Mucosa of descending colon (tissue), 3 donors: ENCODE data around the gene SEMA3E. TPM values are rescaled to one million over a fixed set of nuclear protein-coding genes. Genes with fewer than 3 reads are reported as not detected.

Experiments
- ATAC-seq: fragments of 200-7000 bp; cut with Tn5 transposase; one replicate; pipeline ENCODE4 v1.9.1; 2020; ENCODE audit warnings: mild to moderate bottlenecking, moderate library complexity
- DNase-seq, 3 donors: peaks; one replicate each; pipeline ENCODE4 v3.0.0-alpha.2; 2020
- H3K36me3 ChIP-seq: fragments of 200-600 bp; one replicate; pipeline ENCODE4 v1.8.0; 2021; ENCODE audit warnings: low read depth, mild to moderate bottlenecking
- H3K4me1 ChIP-seq: fragments of 200-600 bp; one replicate; pipeline ENCODE4 v1.8.0; 2021; ENCODE audit warnings: low read depth, mild to moderate bottlenecking
- H3K4me3 ChIP-seq: fragments of 200-600 bp; one replicate; pipeline ENCODE4 v1.8.0; 2021; ENCODE audit warnings: mild to moderate bottlenecking
- H3K9me3 ChIP-seq: fragments of 200-600 bp; one replicate; pipeline ENCODE4 v1.8.0; 2021; ENCODE audit warnings: mild to moderate bottlenecking
- intact Hi-C, 2 donors: fragments of 100-400 bp; cut with DNase I in 1 of 2; cut with micrococcal nuclease in 1 of 2; formaldehyde crosslinking; loops; one replicate each; pipeline versions ENCODE4 v1.11.0 to v1.11.1; 2022; cut with DNase I, micrococcal nuclease
- total RNA-seq, 3 donors: library from RNA; stranded (reverse); fragmentation: NEBNext Ultra II Directional in 2 of 3; extraction: Animal tissue kit (Norgen Biotek cat#: 25700) in 2 of 3; gene quantifications; one replicate each; pipeline versions ENCODE4 v1.2.1 to v1.2.4, GENCODE V29; 2021 to 2023
- TF ChIP-seq, protein P1 (sequence below): fragments of 200-600 bp; IDR thresholded peaks from one replicate; pipeline ENCODE4 v1.8.0; 2022; ENCODE audit warnings: antibody characterized with exemption, mild to moderate bottlenecking
- donor health status: DM: no; HTN: no; CAD: no; lungs with moderate emphysema.
- donor health status: DM: no; HTN: no; CAD: no.
- donor health status: DM: no; HTN: yes; CAD: no.

Gene SEMA3E
- total RNA-seq, 3 donors from 2014 or later: 1.7 to 5.8 (median 2.7) TPM

DNA sequence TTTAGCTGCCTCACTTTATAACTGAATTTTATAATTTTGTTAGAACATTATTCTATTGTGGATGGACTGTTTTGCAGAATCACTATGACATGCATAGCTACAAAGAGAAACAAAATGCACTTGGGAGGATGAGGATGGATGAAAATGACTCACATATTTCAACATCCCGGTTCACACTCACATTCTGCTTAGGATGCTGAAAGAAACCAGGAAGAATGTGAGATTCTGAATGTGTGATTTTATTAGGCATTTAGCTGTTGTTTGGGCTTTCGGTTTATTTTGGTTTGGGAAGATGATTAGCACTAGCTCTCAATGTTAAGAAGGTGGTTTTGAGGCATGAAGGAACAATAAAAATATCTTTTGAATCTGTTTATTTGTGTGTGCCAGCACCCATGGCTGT, 235.5 kb downstream of the SEMA3E start:
- Histone ChIP-seq H3K36me3 (no peaks in the 10 kb centered on the region), H3K4me1 (no peaks in the 10 kb centered on the region), H3K9me3 (no peaks in the 10 kb centered on the region), H3K4me3 (no peak overlapping the region)
- intact Hi-C loops: no loop called here
- TF ChIP-seq, protein P1, sequence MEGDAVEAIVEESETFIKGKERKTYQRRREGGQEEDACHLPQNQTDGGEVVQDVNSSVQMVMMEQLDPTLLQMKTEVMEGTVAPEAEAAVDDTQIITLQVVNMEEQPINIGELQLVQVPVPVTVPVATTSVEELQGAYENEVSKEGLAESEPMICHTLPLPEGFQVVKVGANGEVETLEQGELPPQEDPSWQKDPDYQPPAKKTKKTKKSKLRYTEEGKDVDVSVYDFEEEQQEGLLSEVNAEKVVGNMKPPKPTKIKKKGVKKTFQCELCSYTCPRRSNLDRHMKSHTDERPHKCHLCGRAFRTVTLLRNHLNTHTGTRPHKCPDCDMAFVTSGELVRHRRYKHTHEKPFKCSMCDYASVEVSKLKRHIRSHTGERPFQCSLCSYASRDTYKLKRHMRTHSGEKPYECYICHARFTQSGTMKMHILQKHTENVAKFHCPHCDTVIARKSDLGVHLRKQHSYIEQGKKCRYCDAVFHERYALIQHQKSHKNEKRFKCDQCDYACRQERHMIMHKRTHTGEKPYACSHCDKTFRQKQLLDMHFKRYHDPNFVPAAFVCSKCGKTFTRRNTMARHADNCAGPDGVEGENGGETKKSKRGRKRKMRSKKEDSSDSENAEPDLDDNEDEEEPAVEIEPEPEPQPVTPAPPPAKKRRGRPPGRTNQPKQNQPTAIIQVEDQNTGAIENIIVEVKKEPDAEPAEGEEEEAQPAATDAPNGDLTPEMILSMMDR: no peak
- no peak for DNase-seq
- ATAC-seq: no peak

DNA sequence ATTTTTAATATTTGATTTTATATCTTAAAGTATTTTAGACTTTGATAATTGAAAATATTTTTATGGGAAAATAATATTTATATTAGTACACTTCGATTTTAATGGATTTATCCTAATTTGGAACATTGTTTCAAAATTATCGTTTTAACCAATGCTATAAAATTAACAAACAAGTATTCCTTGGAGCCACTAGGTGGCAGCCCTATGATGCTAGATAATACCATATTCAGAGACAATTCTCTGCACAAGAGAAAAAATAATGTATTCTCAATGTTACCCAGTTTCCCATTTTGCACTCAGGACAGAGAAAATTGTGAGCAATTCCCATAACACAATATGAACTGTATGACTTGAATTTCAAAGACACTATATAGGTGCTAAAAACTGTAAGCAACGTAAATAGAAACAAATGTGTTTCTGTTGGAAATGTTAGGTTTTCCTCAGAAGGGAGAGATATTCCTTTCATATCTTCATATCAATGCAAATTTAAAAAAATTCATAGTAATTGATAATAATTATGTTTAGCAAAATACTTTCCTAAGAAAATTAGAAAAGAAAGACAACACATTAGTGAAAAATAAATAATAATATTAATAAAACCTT, 237.8 kb downstream of the SEMA3E start:
- TF ChIP-seq, protein P1: no peak
- intact Hi-C loops: loop anchor here in 1 of 2 donors (2.0 kb wide), 1 partner anchor 246 kb away; no protein-coding TSS in a partner anchor
- Histone ChIP-seq H3K36me3 (no peaks in the 10 kb centered on the region), H3K4me3 (no peak overlapping the region), H3K9me3 (no peaks in the 10 kb centered on the region), H3K4me1 (no peaks in the 10 kb centered on the region)
- DNase-seq (peak in 1 of 3 donors; percentile 34), ATAC-seq (no peak)

DNA sequence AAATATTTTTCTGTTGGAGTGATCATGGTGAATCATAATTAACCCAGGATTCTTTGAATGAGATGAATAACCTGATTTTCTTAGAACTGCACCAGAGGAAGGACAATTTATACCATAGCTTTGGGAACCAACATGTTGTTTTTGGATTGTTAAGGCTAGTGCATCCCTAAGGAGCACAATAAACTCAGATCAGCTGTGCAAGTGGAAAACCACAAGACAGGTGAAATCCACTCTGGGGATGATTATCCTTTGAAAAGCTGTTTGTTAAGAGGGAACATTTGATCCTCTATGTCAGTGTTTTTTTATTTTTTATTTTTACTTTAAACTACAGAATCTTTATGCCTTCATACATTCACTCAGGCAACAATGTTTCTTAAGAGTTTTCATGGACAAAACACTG, 254.2 kb downstream of the SEMA3E start:
- ATAC-seq (no peak), DNase-seq (no peak)
- Histone ChIP-seq H3K36me3 (no peaks in the 10 kb centered on the region), H3K4me3 (no peak overlapping the region), H3K9me3 (no peaks in the 10 kb centered on the region), H3K4me1 (no peaks in the 10 kb centered on the region)
- intact Hi-C loops: no loop called here
- TF ChIP-seq, protein P1: no peak

DNA sequence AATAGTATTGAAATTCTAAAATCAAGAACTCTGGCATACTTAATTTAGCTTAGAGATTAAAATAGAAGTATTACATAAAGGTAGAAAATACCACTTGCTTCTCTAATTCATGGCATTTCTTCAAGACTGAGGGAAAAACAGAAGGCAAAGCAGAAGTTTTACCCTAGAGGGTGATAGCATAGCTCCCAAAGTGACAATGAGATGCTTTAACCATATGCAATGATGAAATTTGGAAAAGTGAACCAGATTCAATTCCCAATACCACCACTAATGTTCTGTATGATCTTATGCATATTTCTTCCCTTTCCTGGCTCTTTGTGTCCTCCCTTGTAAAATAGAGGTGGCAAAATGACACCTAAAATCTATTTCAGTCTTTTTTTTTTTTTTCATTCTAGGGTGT, 260.5 kb downstream of the SEMA3E start:
- TF ChIP-seq, protein P1: no peak
- Histone ChIP-seq H3K36me3 (no peaks in the 10 kb centered on the region), H3K9me3 (no peaks in the 10 kb centered on the region), H3K4me3 (no peak overlapping the region), H3K4me1 (no peaks in the 10 kb centered on the region)
- ATAC-seq: no peak
- no peak for DNase-seq
- intact Hi-C loops: no loop called here

DNA sequence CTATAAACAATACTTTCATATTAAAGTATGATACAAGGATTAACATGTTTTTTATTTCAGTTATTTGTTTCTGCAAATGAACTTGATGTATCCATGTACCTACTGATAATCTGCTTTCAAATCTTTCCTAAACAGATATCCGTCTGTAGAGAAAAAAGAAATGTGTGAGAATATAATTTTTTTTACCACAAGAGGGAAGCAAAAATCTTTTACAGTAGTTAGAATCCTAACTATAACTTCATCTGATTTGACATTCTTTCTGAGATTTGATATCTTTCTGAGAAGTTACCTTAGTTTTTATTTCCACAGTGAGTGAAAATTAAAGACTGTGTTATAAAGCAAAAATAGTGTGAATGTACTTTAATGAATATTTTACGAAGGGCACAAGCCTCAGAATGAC, 282.3 kb downstream of the SEMA3E start:
- Histone ChIP-seq H3K4me3 (no peak overlapping the region), H3K36me3 (no peaks in the 10 kb centered on the region), H3K9me3 (no peaks in the 10 kb centered on the region), H3K4me1 (no peaks in the 10 kb centered on the region)
- intact Hi-C loops: no loop called here
- DNase-seq (no peak), ATAC-seq (no peak)
- TF ChIP-seq, protein P1: no peak

DNA sequence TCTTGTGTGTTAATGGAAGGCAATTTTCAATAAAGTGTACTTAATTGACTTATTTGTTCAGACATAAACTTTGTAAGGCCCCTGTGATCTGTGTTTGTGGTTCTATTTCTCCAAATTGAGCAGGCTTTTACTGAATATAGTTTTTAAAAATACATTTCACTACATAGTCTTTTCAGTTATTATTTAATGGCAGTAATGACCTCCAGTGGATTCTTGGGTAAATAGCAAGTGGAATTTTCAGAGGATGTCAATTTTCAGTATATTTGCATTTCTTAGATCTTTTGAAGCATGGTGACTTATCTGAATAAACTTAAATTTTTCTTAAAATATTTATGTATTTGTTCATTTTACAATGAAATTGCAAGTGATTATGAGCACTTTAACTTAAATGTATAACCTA, 283.2 kb downstream of the SEMA3E start:
- ATAC-seq (no peak), DNase-seq (no peak)
- Histone ChIP-seq H3K36me3 (no peaks in the 10 kb centered on the region), H3K9me3 (no peaks in the 10 kb centered on the region), H3K4me3 (no peak overlapping the region), H3K4me1 (no peaks in the 10 kb centered on the region)
- intact Hi-C loops: no loop called here
- TF ChIP-seq, protein P1: no peak
